Fibroblast of lung (primary cell): ENCODE data around the gene WWC1.

Experiments
- EZH2 ChIP-seq: IDR thresholded peaks from 2 replicates; pipeline ENCODE4 v1.5.1; 2012; ENCODE audit warnings: low read length, control low read depth, mild to moderate bottlenecking; ENCODE audit errors: missing control alignments
- TF ChIP-seq, protein P1 (sequence below), 2 donors: IDR thresholded peaks in 1 of 2; conservative IDR thresholded peaks in 1 of 2; 1 replicate in 1 of 2; 2 replicates in 1 of 2; pipeline ENCODE4 v1.5.1; 2011 to 2012; ENCODE audit warnings: low read length in 2 of 2, control low read depth in 1 of 2, inconsistent platforms in 1 of 2, low read depth in 1 of 2, mild to moderate bottlenecking in 1 of 2

DNA sequence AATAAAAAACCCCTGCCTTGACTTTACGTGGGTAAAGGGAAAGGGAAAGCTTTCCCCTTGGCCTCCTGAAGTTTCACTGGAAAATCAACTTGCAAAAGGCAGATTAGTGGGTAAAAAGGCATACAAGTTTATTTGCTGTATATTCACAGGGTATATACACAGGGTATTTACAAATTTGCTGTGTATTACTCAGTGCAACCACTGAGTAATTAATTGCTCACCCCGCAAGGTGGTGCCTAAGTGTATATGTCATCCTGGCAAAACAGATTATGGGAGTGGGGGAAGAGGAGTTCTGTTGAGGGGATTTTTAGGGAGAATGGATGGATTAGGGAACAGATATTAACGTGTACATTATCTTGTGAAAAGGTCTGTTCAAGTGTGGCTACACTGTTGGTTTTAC, 187.7 kb downstream of the WWC1 start:
- TF ChIP-seq, protein P1, sequence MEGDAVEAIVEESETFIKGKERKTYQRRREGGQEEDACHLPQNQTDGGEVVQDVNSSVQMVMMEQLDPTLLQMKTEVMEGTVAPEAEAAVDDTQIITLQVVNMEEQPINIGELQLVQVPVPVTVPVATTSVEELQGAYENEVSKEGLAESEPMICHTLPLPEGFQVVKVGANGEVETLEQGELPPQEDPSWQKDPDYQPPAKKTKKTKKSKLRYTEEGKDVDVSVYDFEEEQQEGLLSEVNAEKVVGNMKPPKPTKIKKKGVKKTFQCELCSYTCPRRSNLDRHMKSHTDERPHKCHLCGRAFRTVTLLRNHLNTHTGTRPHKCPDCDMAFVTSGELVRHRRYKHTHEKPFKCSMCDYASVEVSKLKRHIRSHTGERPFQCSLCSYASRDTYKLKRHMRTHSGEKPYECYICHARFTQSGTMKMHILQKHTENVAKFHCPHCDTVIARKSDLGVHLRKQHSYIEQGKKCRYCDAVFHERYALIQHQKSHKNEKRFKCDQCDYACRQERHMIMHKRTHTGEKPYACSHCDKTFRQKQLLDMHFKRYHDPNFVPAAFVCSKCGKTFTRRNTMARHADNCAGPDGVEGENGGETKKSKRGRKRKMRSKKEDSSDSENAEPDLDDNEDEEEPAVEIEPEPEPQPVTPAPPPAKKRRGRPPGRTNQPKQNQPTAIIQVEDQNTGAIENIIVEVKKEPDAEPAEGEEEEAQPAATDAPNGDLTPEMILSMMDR (conservative IDR thresholded peaks at IDR 0.05 in 1 of 2, IDR thresholded peaks at IDR 0.05 in 1 of 2; ENCODE audit: low read depth in 1 of 2, low read length in 2 of 2): no peak
- no peak for TF ChIP-seq EZH2
